ENCODE measurements around the gene FAM177A1. TPM values are rescaled to one million over a fixed set of nuclear protein-coding genes. Genes with fewer than 3 reads are reported as not detected.
A peak's percentile ranks its signal among the peaks of the same experiment; 100 is the strongest.

Gene FAM177A1
- total and polyA plus RNA-seq, 10 donors, result 17.5 to 47.0 (median 25.6) TPM

DNA sequence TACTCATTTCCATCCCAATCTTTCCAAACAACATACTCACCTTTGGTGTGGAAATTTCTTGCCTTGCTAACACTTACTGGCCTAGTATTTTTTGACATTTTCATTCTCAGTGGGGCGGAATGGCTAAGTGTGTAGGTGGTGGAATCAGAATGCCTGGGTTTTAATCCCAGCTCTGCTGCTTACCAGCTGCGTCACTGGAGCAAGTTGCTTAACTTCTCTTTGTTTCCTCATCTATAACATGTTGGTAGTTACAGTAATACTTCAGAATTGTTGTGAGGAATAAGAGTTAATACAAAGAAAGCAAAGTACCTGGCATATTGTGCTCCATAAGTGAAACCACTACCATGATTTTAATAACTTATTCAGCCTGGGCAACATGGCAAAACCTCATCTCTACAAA lies 3.0 kb upstream of the FAM177A1 start:
- Histone ChIP-seq H3K36me3 (no peaks in the 10 kb centered on the region), H3K27me3 (replicated peaks in 1 of 7) (no peaks in the 10 kb centered on the region), H3K27ac (peak overlapping the region in 3 of 8 donors; percentile 14 to 53 (median 47)), H3K4me3 (no peak overlapping the region), H3K4me1 (peaks cover 10 to 26% (median 20%) of the 10 kb centered on the region in 6 donors), H3K9me3 (no peaks in the 10 kb centered on the region)
- intact Hi-C loops (cut with DNase I; ENCODE audit: low total_unique reads), result no loop called here
- WGBS, 5 donors, result 75 to 93% (median 84%) methylated on average over 2 of the region's 2 CpGs
- TF ChIP-seq POLR2AphosphoS5 (IDR thresholded peaks at IDR 0.05) (no peak), POLR2A (IDR thresholded peaks at IDR 0.05) (no peak)
- TF ChIP-seq, protein P1, sequence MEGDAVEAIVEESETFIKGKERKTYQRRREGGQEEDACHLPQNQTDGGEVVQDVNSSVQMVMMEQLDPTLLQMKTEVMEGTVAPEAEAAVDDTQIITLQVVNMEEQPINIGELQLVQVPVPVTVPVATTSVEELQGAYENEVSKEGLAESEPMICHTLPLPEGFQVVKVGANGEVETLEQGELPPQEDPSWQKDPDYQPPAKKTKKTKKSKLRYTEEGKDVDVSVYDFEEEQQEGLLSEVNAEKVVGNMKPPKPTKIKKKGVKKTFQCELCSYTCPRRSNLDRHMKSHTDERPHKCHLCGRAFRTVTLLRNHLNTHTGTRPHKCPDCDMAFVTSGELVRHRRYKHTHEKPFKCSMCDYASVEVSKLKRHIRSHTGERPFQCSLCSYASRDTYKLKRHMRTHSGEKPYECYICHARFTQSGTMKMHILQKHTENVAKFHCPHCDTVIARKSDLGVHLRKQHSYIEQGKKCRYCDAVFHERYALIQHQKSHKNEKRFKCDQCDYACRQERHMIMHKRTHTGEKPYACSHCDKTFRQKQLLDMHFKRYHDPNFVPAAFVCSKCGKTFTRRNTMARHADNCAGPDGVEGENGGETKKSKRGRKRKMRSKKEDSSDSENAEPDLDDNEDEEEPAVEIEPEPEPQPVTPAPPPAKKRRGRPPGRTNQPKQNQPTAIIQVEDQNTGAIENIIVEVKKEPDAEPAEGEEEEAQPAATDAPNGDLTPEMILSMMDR (IDR thresholded peaks at IDR 0.05 in 8 of 11, conservative IDR thresholded peaks at IDR 0.05 in 3 of 11), result no peak
- DNase-seq, result no peak

DNA sequence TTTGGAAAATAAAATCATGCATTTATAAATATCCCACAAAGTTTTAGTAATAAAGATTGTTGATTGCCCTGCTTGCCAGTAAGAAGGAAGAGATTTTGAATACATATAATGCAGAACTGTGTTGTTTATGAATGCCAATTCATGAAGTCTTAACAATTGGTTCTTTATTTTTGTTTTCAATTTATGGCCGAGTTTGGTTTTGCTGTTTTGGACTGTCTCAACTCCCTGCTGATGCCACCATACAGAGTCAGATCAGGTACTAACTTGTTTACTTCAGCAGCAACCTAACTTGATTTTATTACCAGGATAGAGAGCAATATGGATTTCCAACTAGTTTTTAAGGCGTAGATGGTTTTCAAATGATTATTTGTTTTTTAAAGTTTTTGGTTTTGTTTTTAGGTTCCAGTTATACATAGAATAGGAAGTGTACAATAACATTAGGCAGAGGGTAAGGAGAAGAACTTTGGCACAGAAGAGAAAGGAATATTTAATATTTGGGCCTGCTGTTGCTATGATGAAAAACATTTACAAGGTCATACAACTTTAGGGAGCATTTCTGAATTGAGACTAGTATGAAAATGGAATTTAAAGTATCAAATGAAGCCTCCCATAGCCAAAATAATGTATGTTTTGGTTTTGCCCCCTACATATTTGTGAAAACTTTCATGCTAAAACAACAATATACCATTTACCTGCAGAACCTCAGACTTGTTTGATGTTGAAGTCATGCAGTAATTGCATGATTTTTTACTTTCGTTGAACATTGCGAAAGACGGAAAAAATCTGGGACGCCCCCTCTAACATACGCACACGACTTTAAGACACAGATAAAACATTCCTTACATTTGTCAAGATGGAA lies 904 bp upstream of the FAM177A1 start:
- intact Hi-C loops (cut with DNase I; ENCODE audit: low total_unique reads), result no loop called here
- peak overlapping the region; percentile 62 to 88 (median 78) for H3K4me3 ChIP-seq
- peaks cover 0 to 14% (median 0%) of the 10 kb centered on the region in 6 donors for H3K36me3 ChIP-seq
- H3K9me3 ChIP-seq, result no peaks in the 10 kb centered on the region
- peaks cover 12 to 46% (median 24%) of the 10 kb centered on the region in 6 donors for H3K4me1 ChIP-seq
- H3K27ac ChIP-seq, result peak overlapping the region; percentile 93 to 99 (median 98)
- 18 to 25% (median 23%) methylated on average over 8 of the region's 8 CpGs for WGBS, 5 donors
- DNase-seq, result no peak
- H3K27me3 ChIP-seq (replicated peaks in 1 of 7), result no peaks in the 10 kb centered on the region
- TF ChIP-seq, protein P1 (IDR thresholded peaks at IDR 0.05 in 8 of 11, conservative IDR thresholded peaks at IDR 0.05 in 3 of 11), result no peak
- TF ChIP-seq POLR2A (IDR thresholded peaks at IDR 0.05), result peak in 1 of 3 donors; percentile 5

DNA sequence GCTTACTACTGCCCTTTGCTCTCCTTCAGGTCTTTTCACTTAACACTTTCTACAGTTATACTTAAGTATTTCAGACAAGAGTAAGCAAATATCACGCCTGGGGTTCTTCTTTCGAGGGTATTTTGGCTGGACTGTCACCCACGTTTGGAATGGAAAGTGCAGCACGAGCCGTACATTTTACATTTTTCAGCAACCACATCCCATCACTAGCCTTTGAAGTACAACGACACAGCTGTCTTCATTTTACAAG lies 349 bp upstream of the FAM177A1 start:
- Histone ChIP-seq H3K9me3 (no peaks in the 10 kb centered on the region), H3K36me3 (peaks cover 0 to 20% (median 0%) of the 10 kb centered on the region in 6 donors), H3K4me1 (peaks cover 12 to 52% (median 27%) of the 10 kb centered on the region in 6 donors), H3K4me3 (peak overlapping the region; percentile 62 to 88 (median 78)), H3K27me3 (replicated peaks in 1 of 7) (no peaks in the 10 kb centered on the region), H3K27ac (peak overlapping the region; percentile 93 to 99 (median 98))
- peak in 1 of 3 donors; percentile 41 for TF ChIP-seq POLR2A (IDR thresholded peaks at IDR 0.05)
- TF ChIP-seq POLR2AphosphoS5 (IDR thresholded peaks at IDR 0.05), result no peak
- intact Hi-C loops (cut with DNase I; ENCODE audit: low total_unique reads), result no loop called here
- 0 to 1% (median 0%) methylated on average over 6 of the region's 6 CpGs for WGBS, 5 donors
- DNase-seq, result no peak

DNA sequence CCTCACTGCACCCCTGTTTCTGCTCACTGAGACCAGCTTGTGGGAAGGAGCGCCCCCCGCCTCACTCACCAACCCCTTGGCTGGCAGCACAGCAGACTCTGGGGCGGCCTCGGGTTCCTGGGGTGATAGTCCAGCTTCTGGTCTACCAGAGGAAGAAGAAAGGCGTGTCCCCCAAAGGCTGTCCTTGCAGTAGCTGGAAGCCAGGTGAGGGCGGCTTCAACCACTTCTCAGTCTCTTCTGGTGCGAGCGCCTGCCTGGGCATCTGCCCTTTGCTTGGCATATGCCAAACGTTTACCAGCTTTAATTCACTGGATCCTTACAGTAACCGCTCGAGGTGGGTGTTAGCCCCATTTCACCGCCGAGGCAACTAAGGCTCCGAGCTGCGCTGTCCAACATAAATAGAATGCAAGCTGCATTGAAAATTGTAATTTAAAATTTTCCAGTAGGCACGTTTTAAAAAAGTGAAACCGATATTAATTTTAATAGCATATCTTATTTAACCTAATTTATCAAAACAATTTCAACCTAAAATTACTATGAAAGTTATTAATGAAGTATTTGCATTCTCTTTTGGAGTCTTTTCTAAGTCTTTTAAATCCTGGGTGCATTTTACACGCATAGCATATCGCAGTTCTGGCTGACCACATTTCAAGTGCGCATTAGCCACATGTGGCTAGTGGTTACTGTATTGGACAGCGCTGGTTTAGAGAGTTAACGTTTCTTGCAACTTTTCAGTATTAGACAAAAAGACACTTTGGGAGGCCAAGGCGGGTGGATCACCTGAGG lies 872 bp downstream of the FAM177A1 start:
- no peak for TF ChIP-seq POLR2A (IDR thresholded peaks at IDR 0.05)
- TF ChIP-seq POLR2AphosphoS5 (IDR thresholded peaks at IDR 0.05), result no peak
- TF ChIP-seq, protein P1 (IDR thresholded peaks at IDR 0.05 in 8 of 11, conservative IDR thresholded peaks at IDR 0.05 in 3 of 11), result no peak
- no peaks in the 10 kb centered on the region for H3K27me3 ChIP-seq (replicated peaks in 1 of 7)
- DNase-seq, result no peak
- H3K4me3 ChIP-seq, result peak overlapping the region; percentile 62 to 88 (median 78)
- peak overlapping the region; percentile 93 to 99 (median 98) for H3K27ac ChIP-seq
- WGBS, 5 donors, result 24 to 30% (median 26%) methylated on average over 20 to 23 of the region's 23 CpGs
- H3K4me1 ChIP-seq, result peaks cover 12 to 55% (median 28%) of the 10 kb centered on the region in 6 donors
- no peaks in the 10 kb centered on the region for H3K9me3 ChIP-seq
- peaks cover 0 to 32% (median 0%) of the 10 kb centered on the region in 6 donors for H3K36me3 ChIP-seq
- intact Hi-C loops (cut with DNase I; ENCODE audit: low total_unique reads), result no loop called here

Measured in spleen (tissue), 11 donors.